Vagina (tissue), 2 donors: ENCODE results near the gene OPHN1.

Source experiments
- POLR2A ChIP-seq, 2 donors: fragments of 450-650 bp; IDR thresholded peaks; one replicate each; pipeline ENCODE4 v1.6.1; 2017; ENCODE audit warnings: antibody characterized with exemption in 2 of 2, mild to moderate bottlenecking in 2 of 2, moderate library complexity in 2 of 2
- POLR2AphosphoS5 ChIP-seq, 2 donors: sonication (generic); formaldehyde crosslinking; IDR thresholded peaks; one replicate each; pipeline ENCODE4 v1.9.0; 2017; ENCODE audit warnings: antibody characterized with exemption in 2 of 2, mild to moderate bottlenecking in 2 of 2, low read depth in 1 of 2; ENCODE audit not compliant: insufficient read depth in 1 of 2
- TF ChIP-seq, protein P1 (sequence below), 3 experiments: fragments of 450-650 bp in 2 of 3; fragments of 200-600 bp in 1 of 3; sonication (generic) in 1 of 3; IDR thresholded peaks; one replicate each; pipeline ENCODE4 v1.5.1; 2017 to 2019; ENCODE audit warnings: antibody characterized with exemption in 3 of 3, mild to moderate bottlenecking in 2 of 3, moderate library complexity in 2 of 3

DNA sequence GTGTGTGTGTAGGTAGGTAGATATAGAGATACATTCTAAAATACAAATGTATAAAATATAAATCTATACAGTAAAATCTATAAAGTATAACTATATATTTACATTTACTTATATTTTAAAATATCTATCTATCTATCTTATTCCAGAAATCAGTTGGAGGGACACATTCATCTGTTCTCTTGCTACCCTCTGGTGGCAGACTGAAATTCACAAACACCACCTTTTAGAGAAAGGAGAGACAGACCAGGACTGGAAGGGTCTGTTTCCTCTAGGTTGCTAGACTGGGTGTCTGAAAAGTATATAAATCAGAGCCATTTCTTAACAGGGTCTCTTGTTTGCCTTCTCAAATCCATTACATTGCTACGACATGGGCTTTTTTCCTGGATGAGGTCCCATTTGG is 343.0 kb downstream of the OPHN1 start:
- TF ChIP-seq, protein P1, sequence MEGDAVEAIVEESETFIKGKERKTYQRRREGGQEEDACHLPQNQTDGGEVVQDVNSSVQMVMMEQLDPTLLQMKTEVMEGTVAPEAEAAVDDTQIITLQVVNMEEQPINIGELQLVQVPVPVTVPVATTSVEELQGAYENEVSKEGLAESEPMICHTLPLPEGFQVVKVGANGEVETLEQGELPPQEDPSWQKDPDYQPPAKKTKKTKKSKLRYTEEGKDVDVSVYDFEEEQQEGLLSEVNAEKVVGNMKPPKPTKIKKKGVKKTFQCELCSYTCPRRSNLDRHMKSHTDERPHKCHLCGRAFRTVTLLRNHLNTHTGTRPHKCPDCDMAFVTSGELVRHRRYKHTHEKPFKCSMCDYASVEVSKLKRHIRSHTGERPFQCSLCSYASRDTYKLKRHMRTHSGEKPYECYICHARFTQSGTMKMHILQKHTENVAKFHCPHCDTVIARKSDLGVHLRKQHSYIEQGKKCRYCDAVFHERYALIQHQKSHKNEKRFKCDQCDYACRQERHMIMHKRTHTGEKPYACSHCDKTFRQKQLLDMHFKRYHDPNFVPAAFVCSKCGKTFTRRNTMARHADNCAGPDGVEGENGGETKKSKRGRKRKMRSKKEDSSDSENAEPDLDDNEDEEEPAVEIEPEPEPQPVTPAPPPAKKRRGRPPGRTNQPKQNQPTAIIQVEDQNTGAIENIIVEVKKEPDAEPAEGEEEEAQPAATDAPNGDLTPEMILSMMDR (IDR thresholded peaks at IDR 0.05): no peak
- TF ChIP-seq POLR2A (IDR thresholded peaks at IDR 0.05): no peak
- TF ChIP-seq POLR2AphosphoS5 (IDR thresholded peaks at IDR 0.05; ENCODE audit: insufficient read depth in 1 of 2, low read depth in 1 of 2): no peak
